ENCODE results near the gene ENTPD6.

GRCh38 chr20:25243416-25243979 is 48.0 kb downstream of the ENTPD6 start:
- no peak for TF ChIP-seq CTCF (IDR thresholded peaks at IDR 0.05)
- no peak for TF ChIP-seq POLR2A (IDR thresholded peaks at IDR 0.05)
- no peak for TF ChIP-seq POLR2AphosphoS5 (IDR thresholded peaks at IDR 0.05)

Data from breast epithelium (tissue), 3 donors.